ENCODE data around the gene MBD6. TPM values are rescaled to one million over a fixed set of nuclear protein-coding genes. Genes with fewer than 3 reads are reported as not detected.

The MBD6 gene
- total and polyA plus RNA-seq, 2 of the 4 experiments (the other 2 are of a cell fraction): 0.90 to 9.3 TPM

DNA sequence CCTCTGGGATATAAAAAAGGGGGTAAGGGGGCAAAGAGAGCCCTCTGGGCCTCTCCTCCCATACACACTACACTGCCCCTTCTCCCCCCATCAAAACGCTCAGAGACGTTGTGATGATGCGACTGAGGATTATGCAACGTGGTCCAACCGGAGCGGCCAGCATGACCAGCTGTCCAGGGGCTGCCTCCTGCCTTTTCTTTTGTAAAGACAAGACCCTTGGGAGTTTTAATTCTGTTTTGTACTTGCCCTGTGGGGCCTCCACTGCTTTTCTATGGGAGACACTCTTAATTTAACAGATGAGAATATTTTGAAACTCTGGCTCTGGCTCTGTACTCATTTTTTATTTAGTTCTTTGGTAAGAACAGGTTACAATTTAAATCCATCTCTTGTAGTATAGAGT, 7.2 kb downstream of the MBD6 start:
- Histone ChIP-seq H2BK5ac (ENCODE audit: low read depth, low read length, poor library complexity, severe bottlenecking) (no peak overlapping the region), H3K9ac (ENCODE audit: low read depth, low read length) (no peak overlapping the region), H2AK9ac (replicated peaks; ENCODE audit: low read depth, low read length, poor library complexity) (no peak overlapping the region), H3K36me3 (ENCODE audit: control insufficient read depth, insufficient read depth, low read length) (peaks cover 81% of the 10 kb centered on the region), H2BK120ac (ENCODE audit: low read depth, low read length) (no peak overlapping the region), H3K4me3 (ENCODE audit: insufficient read depth, low read depth, low read length) (no peak overlapping the region), H3K9me3 (ENCODE audit: control insufficient read depth, insufficient read depth, low read length) (no peaks in the 10 kb centered on the region), H2AK5ac (ENCODE audit: low read depth, low read length) (no peak overlapping the region), H3K56ac (ENCODE audit: extremely low read depth, insufficient read depth, low read length) (no peak overlapping the region), H2BK15ac (ENCODE audit: low read depth, low read length) (no peak overlapping the region), H4K5ac (ENCODE audit: low read depth, low read length) (no peak overlapping the region), H3K14ac (replicated peaks; ENCODE audit: low read depth, low read length) (no peak overlapping the region), H3K9me1 (ENCODE audit: insufficient read depth, low read length) (no peaks in the 10 kb centered on the region; the same call in 1 of the 2 replicates), H3K4me1 (ENCODE audit: control insufficient read depth, insufficient read depth, low read length) (no peaks in the 10 kb centered on the region; the same call in 1 of the 2 replicates), H4K8ac (ENCODE audit: low read depth in 2 of 2, low read length in 2 of 2) (no peak overlapping the region), H3K27ac (ENCODE audit: insufficient read depth, low read length) (no peak overlapping the region), H3K18ac (ENCODE audit: low read depth, low read length) (no peak overlapping the region), H3K4ac (ENCODE audit: low read depth, low read length) (no peak overlapping the region), H3K4me2 (ENCODE audit: low read depth, low read length) (no peak overlapping the region), H4K91ac (ENCODE audit: insufficient read depth, low read depth, low read length) (no peak overlapping the region), H3K79me1 (ENCODE audit: low read depth in 1 of 2, low read length in 2 of 2) (peaks cover 9 to 42% of the 10 kb centered on the region in 2 experiments), H3K27me3 (ENCODE audit: control insufficient read depth, insufficient read depth, low read length) (no peaks in the 10 kb centered on the region), H2BK20ac (ENCODE audit: low read depth, low read length) (no peak overlapping the region), H4K20me1 (ENCODE audit: insufficient read depth, low read length) (peaks cover 8% of the 10 kb centered on the region), H3K23ac (ENCODE audit: low read depth, low read length) (no peak overlapping the region), H2AFZ (replicated peaks; ENCODE audit: low read length, poor library complexity) (no peak overlapping the region)
- WGBS, 2 experiments (ENCODE audit: extremely low coverage in 2 of 2, insufficient read length in 1 of 2): no CpG with 5 or more reads among the region's 6 CpGs
- ATAC-seq (ENCODE audit: low read depth): no peak
- ChIA-PET POLR2A (ENCODE audit: unreplicated experiment) (no interaction called here), CTCF (no interaction called here)
- no peak for DNase-seq
- TF ChIP-seq RAD21 (IDR thresholded peaks at IDR 0.05; ENCODE audit: low read length) (no peak), RCOR1 (IDR thresholded peaks at IDR 0.05; ENCODE audit: insufficient replicate concordance, low read length) (no peak), CEBPB (IDR thresholded peaks at IDR 0.05; ENCODE audit: low read depth, low read length) (peak; percentile 22; the same call in 1 of the 2 replicates)
- TF ChIP-seq, protein P1, sequence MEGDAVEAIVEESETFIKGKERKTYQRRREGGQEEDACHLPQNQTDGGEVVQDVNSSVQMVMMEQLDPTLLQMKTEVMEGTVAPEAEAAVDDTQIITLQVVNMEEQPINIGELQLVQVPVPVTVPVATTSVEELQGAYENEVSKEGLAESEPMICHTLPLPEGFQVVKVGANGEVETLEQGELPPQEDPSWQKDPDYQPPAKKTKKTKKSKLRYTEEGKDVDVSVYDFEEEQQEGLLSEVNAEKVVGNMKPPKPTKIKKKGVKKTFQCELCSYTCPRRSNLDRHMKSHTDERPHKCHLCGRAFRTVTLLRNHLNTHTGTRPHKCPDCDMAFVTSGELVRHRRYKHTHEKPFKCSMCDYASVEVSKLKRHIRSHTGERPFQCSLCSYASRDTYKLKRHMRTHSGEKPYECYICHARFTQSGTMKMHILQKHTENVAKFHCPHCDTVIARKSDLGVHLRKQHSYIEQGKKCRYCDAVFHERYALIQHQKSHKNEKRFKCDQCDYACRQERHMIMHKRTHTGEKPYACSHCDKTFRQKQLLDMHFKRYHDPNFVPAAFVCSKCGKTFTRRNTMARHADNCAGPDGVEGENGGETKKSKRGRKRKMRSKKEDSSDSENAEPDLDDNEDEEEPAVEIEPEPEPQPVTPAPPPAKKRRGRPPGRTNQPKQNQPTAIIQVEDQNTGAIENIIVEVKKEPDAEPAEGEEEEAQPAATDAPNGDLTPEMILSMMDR (conservative IDR thresholded peaks at IDR 0.05; ENCODE audit: low read depth, low read length): no peak
- in situ Hi-C loops (cut with MboI; ENCODE audit: low sequenced_read_pairs) (no loop called here), dilution Hi-C loops (cut with HindIII; ENCODE audit: low sequenced_read_pairs, unreplicated experiment) (no loop called here), intact Hi-C loops (cut with micrococcal nuclease) (no loop called here)
- BruUV-seq (replicated peaks): no TSS peak
